ENCODE data around the gene ATP6V1G1.

DNA sequence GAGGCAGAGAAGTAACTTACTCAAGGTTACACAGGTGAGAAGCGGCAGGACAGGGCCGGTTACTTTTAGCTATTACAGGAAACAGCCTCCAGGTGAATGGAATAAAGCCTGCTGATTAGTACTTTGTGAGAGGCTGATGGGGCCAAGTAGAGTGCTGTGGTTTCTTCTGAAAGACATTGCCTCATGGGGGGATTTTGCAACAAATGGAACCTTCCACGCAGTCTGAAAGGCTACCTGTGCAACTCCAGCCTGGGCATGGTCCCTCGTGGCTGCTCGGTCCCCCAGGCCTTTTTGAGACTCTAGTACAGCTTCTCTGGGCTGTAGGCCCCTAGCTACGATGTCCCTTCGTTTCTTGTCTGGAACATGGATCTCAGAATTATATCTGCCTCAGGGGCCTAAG, 25.5 kb downstream of the ATP6V1G1 start:
- TF ChIP-seq EZH2 (IDR thresholded peaks at IDR 0.05; ENCODE audit: borderline replicate concordance), result no peak
- TF ChIP-seq, protein P1, sequence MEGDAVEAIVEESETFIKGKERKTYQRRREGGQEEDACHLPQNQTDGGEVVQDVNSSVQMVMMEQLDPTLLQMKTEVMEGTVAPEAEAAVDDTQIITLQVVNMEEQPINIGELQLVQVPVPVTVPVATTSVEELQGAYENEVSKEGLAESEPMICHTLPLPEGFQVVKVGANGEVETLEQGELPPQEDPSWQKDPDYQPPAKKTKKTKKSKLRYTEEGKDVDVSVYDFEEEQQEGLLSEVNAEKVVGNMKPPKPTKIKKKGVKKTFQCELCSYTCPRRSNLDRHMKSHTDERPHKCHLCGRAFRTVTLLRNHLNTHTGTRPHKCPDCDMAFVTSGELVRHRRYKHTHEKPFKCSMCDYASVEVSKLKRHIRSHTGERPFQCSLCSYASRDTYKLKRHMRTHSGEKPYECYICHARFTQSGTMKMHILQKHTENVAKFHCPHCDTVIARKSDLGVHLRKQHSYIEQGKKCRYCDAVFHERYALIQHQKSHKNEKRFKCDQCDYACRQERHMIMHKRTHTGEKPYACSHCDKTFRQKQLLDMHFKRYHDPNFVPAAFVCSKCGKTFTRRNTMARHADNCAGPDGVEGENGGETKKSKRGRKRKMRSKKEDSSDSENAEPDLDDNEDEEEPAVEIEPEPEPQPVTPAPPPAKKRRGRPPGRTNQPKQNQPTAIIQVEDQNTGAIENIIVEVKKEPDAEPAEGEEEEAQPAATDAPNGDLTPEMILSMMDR (IDR thresholded peaks at IDR 0.05; ENCODE audit: poor library complexity), result no peak
- TF ChIP-seq EZH2phosphoT487 (IDR thresholded peaks at IDR 0.05; ENCODE audit: low read depth, severe bottlenecking, unreplicated experiment), result no peak

Data from hepatocyte (in vitro differentiated cells).